ENCODE measurements around the gene GPNMB.

GPNMB gene

DNA sequence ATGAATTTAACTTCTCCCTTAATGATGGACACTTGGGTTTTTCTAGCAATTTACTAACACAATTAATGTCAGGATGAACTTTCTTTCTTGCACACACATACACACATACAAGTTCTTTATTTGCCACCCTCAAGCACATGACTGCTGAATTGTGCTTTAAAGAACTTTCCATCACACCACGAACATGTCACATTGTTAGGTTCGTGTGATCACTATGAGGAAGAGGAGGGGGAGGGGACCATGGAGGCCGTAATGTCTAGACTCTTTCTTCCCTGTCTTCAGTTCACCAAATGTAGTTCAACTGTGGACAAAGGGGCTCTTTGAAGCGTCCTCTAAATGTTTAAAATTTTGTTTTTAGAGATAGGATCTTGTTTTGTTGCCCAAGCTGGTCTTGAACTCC is 33.7 kb upstream of the GPNMB start:
- Histone ChIP-seq H3K4me1 (peaks cover 3% of the 10 kb centered on the region; the same call in 1 of the 2 replicates), H3K9me3 (0 out of 2 replicates have a peak, but pooled peaks cover 2% of the 10 kb centered on the region), H3K27me3 (no peaks in the 10 kb centered on the region), H3K4me3 (ENCODE audit: low read depth, low read length) (no peak overlapping the region), H3K36me3 (no peaks in the 10 kb centered on the region)
- DNase-seq: no peak
- no peak for TF ChIP-seq CTCF (IDR thresholded peaks at IDR 0.05; ENCODE audit: low read depth, low read length)

DNA sequence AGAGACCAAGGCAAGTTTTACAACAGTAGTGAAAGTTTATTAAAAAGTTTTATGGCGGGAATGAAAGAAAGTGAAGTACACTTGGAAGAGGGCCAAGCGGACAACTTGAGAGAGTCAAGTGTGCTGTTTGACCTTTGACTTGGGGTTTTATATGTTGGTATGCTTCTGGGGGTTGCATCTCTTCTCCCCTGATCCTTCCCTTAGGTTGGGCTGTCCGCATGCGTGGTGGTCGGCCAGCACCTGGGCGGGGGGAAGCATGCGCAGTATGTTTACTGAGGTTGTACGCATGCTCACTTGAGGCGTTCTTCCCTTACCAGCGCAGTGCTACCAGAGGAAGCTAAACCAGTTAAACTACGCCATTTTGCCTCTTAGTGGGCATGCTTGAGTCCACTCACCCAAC is 32.8 kb upstream of the GPNMB start:
- Histone ChIP-seq H3K36me3 (no peaks in the 10 kb centered on the region), H3K27me3 (no peaks in the 10 kb centered on the region), H3K4me3 (ENCODE audit: low read depth, low read length) (no peak overlapping the region), H3K9me3 (0 out of 2 replicates have a peak, but pooled peaks cover 2% of the 10 kb centered on the region), H3K4me1 (peaks cover 3% of the 10 kb centered on the region; the same call in 1 of the 2 replicates)
- no peak for TF ChIP-seq CTCF (IDR thresholded peaks at IDR 0.05; ENCODE audit: low read depth, low read length)
- DNase-seq: no peak

DNA sequence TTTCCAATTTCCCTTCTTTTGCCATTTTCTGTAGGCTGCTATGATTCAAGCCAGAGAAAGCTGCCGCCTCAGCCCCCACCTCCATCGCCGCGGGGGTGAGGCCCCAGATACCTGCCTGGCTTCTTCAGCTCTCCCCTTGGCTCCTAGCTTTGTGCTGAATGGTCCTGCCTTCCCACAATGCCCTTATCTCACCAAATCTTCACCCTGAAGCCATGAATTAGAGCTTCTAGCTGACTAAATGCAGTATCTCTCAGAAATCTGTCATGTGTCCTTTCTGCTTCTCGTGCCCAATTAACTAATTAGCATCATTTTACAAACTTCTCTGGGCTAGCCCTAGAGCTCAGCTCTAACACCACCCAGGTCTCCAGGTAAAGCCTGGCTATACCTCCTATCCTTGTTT is 32.2 kb upstream of the GPNMB start:
- DNase-seq: no peak
- Histone ChIP-seq H3K36me3 (no peaks in the 10 kb centered on the region), H3K27me3 (no peaks in the 10 kb centered on the region)

GRCh38 chr7:23214938-23215337 is 31.6 kb upstream of the GPNMB start:
- Histone ChIP-seq H3K9me3 (no peaks in the 10 kb centered on the region), H3K27me3 (no peaks in the 10 kb centered on the region), H3K36me3 (no peaks in the 10 kb centered on the region), H3K4me1 (peaks cover 3% of the 10 kb centered on the region; the same call in 1 of the 2 replicates), H3K4me3 (ENCODE audit: low read depth, low read length) (no peak overlapping the region)
- DNase-seq: no peak
- no peak for TF ChIP-seq CTCF (IDR thresholded peaks at IDR 0.05; ENCODE audit: low read depth, low read length)

More for the DNA sequence above, 32.2 kb upstream of the GPNMB start:
- Histone ChIP-seq H3K9me3 (no peaks in the 10 kb centered on the region), H3K4me3 (ENCODE audit: low read depth, low read length) (no peak overlapping the region), H3K4me1 (peaks cover 3% of the 10 kb centered on the region; the same call in 1 of the 2 replicates)
- TF ChIP-seq CTCF (IDR thresholded peaks at IDR 0.05; ENCODE audit: low read depth, low read length): no peak

DNA sequence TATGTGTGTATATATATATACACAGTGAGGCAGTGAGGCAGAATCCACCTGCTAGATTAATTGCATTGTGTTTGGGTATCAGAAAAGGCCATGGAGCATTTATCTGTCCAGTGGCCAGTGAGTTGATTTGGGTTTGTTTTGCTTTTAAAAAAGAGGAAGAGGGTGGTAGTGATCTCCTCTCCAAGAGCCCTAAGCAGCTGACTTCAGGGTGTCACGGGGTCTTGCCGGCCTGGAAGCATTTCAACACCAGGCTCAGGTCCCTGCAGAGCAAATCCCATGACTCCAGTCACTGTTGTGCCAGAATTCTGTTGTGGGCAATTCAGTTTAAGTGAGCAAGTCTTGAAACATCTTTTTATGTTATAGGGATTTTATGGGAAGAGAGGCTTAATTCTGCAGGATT is 30.6 kb upstream of the GPNMB start:
- TF ChIP-seq CTCF (IDR thresholded peaks at IDR 0.05; ENCODE audit: low read depth, low read length): no peak
- no peaks in the 10 kb centered on the region for H3K9me3 ChIP-seq
- no peak overlapping the region for H3K4me3 ChIP-seq (ENCODE audit: low read depth, low read length)
- no peaks in the 10 kb centered on the region for H3K36me3 ChIP-seq
- no peak for DNase-seq
- peaks cover 3% of the 10 kb centered on the region; the same call in 1 of the 2 replicates for H3K4me1 ChIP-seq
- no peaks in the 10 kb centered on the region for H3K27me3 ChIP-seq

DNA sequence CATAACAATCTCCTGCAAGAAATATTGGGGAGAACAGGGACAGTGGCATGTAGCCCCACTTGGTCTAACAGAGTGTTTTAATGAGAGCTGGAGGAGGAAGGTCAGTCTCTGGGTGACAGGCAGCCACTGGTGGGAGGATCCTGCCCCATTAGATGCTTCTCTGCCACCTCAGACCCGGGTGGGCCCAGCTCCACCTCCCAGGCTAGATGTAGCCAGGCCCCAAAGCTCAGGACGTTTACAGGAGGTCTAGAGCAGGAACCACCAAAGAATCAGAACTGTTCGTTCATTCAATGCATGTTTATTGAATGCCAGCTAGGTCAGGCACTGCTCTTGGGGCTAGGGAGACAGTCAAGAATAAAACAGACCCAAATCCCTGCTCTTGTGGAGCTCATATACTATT is 28.4 kb upstream of the GPNMB start:
- no peak for TF ChIP-seq CTCF (IDR thresholded peaks at IDR 0.05; ENCODE audit: low read depth, low read length)

More for the DNA sequence above, 28.4 kb upstream of the GPNMB start:
- no peak for DNase-seq
- Histone ChIP-seq H3K36me3 (no peaks in the 10 kb centered on the region), H3K27me3 (no peaks in the 10 kb centered on the region), H3K4me3 (ENCODE audit: low read depth, low read length) (no peak overlapping the region), H3K4me1 (peaks cover 3% of the 10 kb centered on the region; the same call in 1 of the 2 replicates), H3K9me3 (no peaks in the 10 kb centered on the region)

Data from BE2C (cell line).